ENCODE data around the gene SEC24B.

GRCh38 chr4:109574931-109575804, 141.6 kb downstream of the SEC24B start:
- TF ChIP-seq CTCF (IDR thresholded peaks at IDR 0.05): no peak
- TF ChIP-seq ZFX (IDR thresholded peaks at IDR 0.05; ENCODE audit: borderline replicate concordance): no peak

Measured in 22Rv1 (cell line).